H9 (cell line): ENCODE measurements around the gene CYLC1. TPM values are rescaled to one million over a fixed set of nuclear protein-coding genes. Genes with fewer than 3 reads are reported as not detected.
A peak's percentile ranks its signal among the peaks of the same experiment; 100 is the strongest.

Experiments used
- DNase-seq: peaks from one replicate; pipeline ENCODE4 v3.0.0-alpha.2; 2017
- H2AFZ ChIP-seq: one replicate; pipeline ENCODE4 v1.6.1; 2013; ENCODE audit warnings: mild to moderate bottlenecking, low read length, control low read depth, moderate library complexity
- H2AK5ac ChIP-seq: 2 replicates; pipeline ENCODE4 v1.6.1; 2013; ENCODE audit warnings: low read length, control low read depth, mixed read lengths; ENCODE audit not compliant: insufficient read length
- H2BK120ac ChIP-seq: one replicate; pipeline ENCODE4 v1.6.1; 2013; ENCODE audit warnings: low read depth, mild to moderate bottlenecking, low read length, control low read depth, inconsistent platforms; ENCODE audit not compliant: poor library complexity, severe bottlenecking
- H2BK12ac ChIP-seq: 2 replicates; pipeline ENCODE4 v1.6.1; 2013; ENCODE audit warnings: low read length, control low read depth, mixed read lengths, low read depth; ENCODE audit not compliant: insufficient read length
- H2BK15ac ChIP-seq: 2 replicates; pipeline ENCODE4 v1.6.1; 2013; ENCODE audit warnings: low read depth, low read length, control low read depth
- H2BK20ac ChIP-seq: one replicate; pipeline ENCODE4 v1.6.1; 2013; ENCODE audit warnings: low read depth, mild to moderate bottlenecking, low read length, control low read depth, inconsistent platforms; ENCODE audit not compliant: poor library complexity, severe bottlenecking
- H2BK5ac ChIP-seq: 2 replicates; pipeline ENCODE4 v1.6.1; 2013; ENCODE audit warnings: low read length, control low read depth, mixed read lengths; ENCODE audit not compliant: insufficient read length
- H3K14ac ChIP-seq: 2 replicates; pipeline ENCODE4 v1.6.1; 2013; ENCODE audit warnings: low read length, control low read depth; ENCODE audit not compliant: insufficient read depth
- H3K18ac ChIP-seq: 2 replicates; pipeline ENCODE4 v1.6.1; 2013; ENCODE audit warnings: low read depth, mild to moderate bottlenecking, mixed read lengths, low read length, control low read depth; ENCODE audit not compliant: insufficient read length
- H3K23ac ChIP-seq: 2 replicates; pipeline ENCODE4 v1.6.1; 2013; ENCODE audit warnings: low read length, control low read depth, mixed read lengths, low read depth; ENCODE audit not compliant: insufficient read length
- H3K23me2 ChIP-seq: 2 replicates; pipeline ENCODE4 v1.6.1; 2013; ENCODE audit warnings: low read depth, mild to moderate bottlenecking, mixed read lengths, low read length, control low read depth; ENCODE audit not compliant: insufficient read length, poor library complexity, severe bottlenecking
- H3K27ac ChIP-seq: 2 replicates; pipeline ENCODE4 v1.5.1; 2013; ENCODE audit warnings: low read length, control low read depth, mixed read lengths, low read depth; ENCODE audit not compliant: insufficient read length
- H3K27me3 ChIP-seq: 2 replicates; pipeline ENCODE4 v1.6.1; 2013; ENCODE audit warnings: low read length, control low read depth, inconsistent platforms; ENCODE audit not compliant: insufficient read depth
- H3K4ac ChIP-seq: 2 replicates; pipeline ENCODE4 v1.6.1; 2013; ENCODE audit warnings: low read depth, mild to moderate bottlenecking, control low read depth, inconsistent platforms, low read length, moderate library complexity
- H3K4me1 ChIP-seq: 2 replicates; pipeline ENCODE4 v1.6.1; 2013; ENCODE audit warnings: low read length, control low read depth, inconsistent platforms; ENCODE audit not compliant: insufficient read depth
- H3K4me2 ChIP-seq: 2 replicates; pipeline ENCODE4 v1.6.1; 2013; ENCODE audit warnings: low read length, control low read depth, mixed read lengths; ENCODE audit not compliant: insufficient read length, insufficient read depth
- H3K56ac ChIP-seq: 2 replicates; pipeline ENCODE4 v1.6.1; 2013; ENCODE audit warnings: low read depth, mild to moderate bottlenecking, mixed read lengths, low read length, control low read depth; ENCODE audit not compliant: insufficient read length
- H3K79me1 ChIP-seq: 2 replicates; pipeline ENCODE4 v1.6.1; 2013; ENCODE audit warnings: low read depth, mild to moderate bottlenecking, moderate library complexity, low read length, control low read depth, inconsistent platforms; ENCODE audit not compliant: insufficient read depth, poor library complexity, severe bottlenecking
- H3K79me2 ChIP-seq: 2 replicates; pipeline ENCODE4 v1.6.1; 2013; ENCODE audit warnings: low read length, control low read depth, inconsistent platforms; ENCODE audit not compliant: insufficient read depth
- H3K9ac ChIP-seq: 2 replicates; pipeline ENCODE4 v1.6.1; 2013; ENCODE audit warnings: low read length, control low read depth, mixed read lengths; ENCODE audit not compliant: insufficient read length; ENCODE audit errors: extremely low read depth
- H3K9me3 ChIP-seq: one replicate; pipeline ENCODE4 v1.6.1; 2013; ENCODE audit warnings: low read depth, low read length, inconsistent platforms; ENCODE audit not compliant: control insufficient read depth
- H3T11ph ChIP-seq: one replicate; pipeline ENCODE4 v1.6.1; 2013; ENCODE audit warnings: mild to moderate bottlenecking, low read length, control low read depth, inconsistent platforms
- H4K20me1 ChIP-seq: one replicate; pipeline ENCODE4 v1.6.1; 2013; ENCODE audit not compliant: control insufficient read depth, insufficient read length, insufficient read depth
- H4K5ac ChIP-seq: 2 replicates; pipeline ENCODE4 v1.6.1; 2013; ENCODE audit warnings: low read depth, mild to moderate bottlenecking, mixed read lengths, low read length, control low read depth; ENCODE audit not compliant: insufficient read length
- H4K8ac ChIP-seq: replicated peaks from 2 replicates; pipeline ENCODE4 v1.6.1; 2013; ENCODE audit warnings: low read length, control low read depth, mixed read lengths, low read depth; ENCODE audit not compliant: insufficient read length
- H4K91ac ChIP-seq: 2 replicates; pipeline ENCODE4 v1.6.1; 2013; ENCODE audit warnings: low read depth, mild to moderate bottlenecking, moderate library complexity, mixed read lengths, low read length, control low read depth; ENCODE audit not compliant: insufficient read length
- H3K27ac Mint-ChIP-seq, 3 experiments: 2 replicates in 2 of 3; 3 replicates in 1 of 3; pipeline ENCODE4 v1.8.0; 2020 to 2021; ENCODE audit warnings: mixed read lengths in 3 of 3, mild to moderate bottlenecking in 1 of 3, moderate library complexity in 1 of 3
- H3K27me3 Mint-ChIP-seq: 2 replicates; pipeline ENCODE4 v1.8.0; 2021; ENCODE audit warnings: low read depth, mild to moderate bottlenecking, moderate library complexity, mixed read lengths
- H3K36me3 Mint-ChIP-seq, 3 experiments: 2 replicates in 2 of 3; 3 replicates in 1 of 3; pipeline ENCODE4 v1.8.0; 2020 to 2021; ENCODE audit warnings: low read depth in 3 of 3, mixed read lengths in 3 of 3; ENCODE audit not compliant: insufficient read depth in 1 of 3
- H3K4me1 Mint-ChIP-seq, 2 experiments: 2 replicates each; pipeline ENCODE4 v1.8.0; 2020; ENCODE audit warnings: mixed read lengths in 2 of 2
- H3K4me3 Mint-ChIP-seq, 2 experiments: 2 replicates in 1 of 2; 3 replicates in 1 of 2; pipeline ENCODE4 v1.8.0; 2020 to 2021; ENCODE audit warnings: mild to moderate bottlenecking in 2 of 2, mixed read lengths in 2 of 2, moderate library complexity in 1 of 2
- H3K9me3 Mint-ChIP-seq, 2 experiments: 2 replicates in 1 of 2; 3 replicates in 1 of 2; pipeline ENCODE4 v1.8.0; 2020; ENCODE audit warnings: mild to moderate bottlenecking in 2 of 2, mixed read lengths in 2 of 2, moderate library complexity in 1 of 2
- WGBS: extraction: QIAGEN DNeasy Blood & Tissue Kit; methylation state at CpG from one replicate; pipeline ENCODE4 v1.1.7; 2013; ENCODE audit warnings: missing lambda C conversion rate, low lambda C conversion rate, mixed read lengths; ENCODE audit not compliant: insufficient read length; ENCODE audit errors: extremely low coverage; 5-methylcytosine and 5-hydroxymethylcytosine counted together
- total RNA-seq: library from RNA; stranded (reverse); gene quantifications from 2 replicates; pipeline ENCODE4 v1.2.1, GENCODE V29; 2021
- TF ChIP-seq, protein P1 (sequence below): fragments of 200-600 bp; sonication (generic); conservative IDR thresholded peaks from 3 replicates; pipeline ENCODE4 v1.8.0; 2021; ENCODE audit warnings: antibody characterized with exemption, mild to moderate bottlenecking

CYLC1 gene
- total RNA-seq, 1 experiment from 2014 or later: not detected

DNA sequence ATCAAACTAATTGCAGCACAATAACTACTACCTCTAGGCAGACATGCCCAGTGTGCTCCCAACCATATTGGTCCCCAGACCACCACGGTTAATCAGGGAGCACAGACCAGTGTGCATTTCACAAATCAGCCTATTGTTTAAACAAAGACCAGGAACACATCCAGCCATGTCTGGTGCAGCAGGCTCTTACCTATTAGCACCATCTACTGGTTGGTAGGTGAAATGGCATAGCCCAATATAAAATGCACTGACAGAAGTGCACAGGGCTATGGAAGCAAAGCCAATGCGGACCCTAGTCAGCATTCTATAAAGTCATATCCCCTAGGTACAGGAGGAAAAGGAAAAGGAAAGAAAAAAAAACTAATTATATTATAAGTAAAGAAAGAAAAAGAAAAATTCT is 15.5 kb upstream of the CYLC1 start:
- no peaks in the 10 kb centered on the region for H3K23me2 ChIP-seq
- H4K20me1 ChIP-seq: no peaks in the 10 kb centered on the region
- no peaks in the 10 kb centered on the region for H3K27me3 ChIP-seq
- H3K4me2 ChIP-seq: no peak overlapping the region
- H2BK12ac ChIP-seq: no peak overlapping the region
- no peak overlapping the region for H3K18ac ChIP-seq
- H3K4me1 Mint-ChIP-seq: no peaks in the 10 kb centered on the region
- H3K9me3 ChIP-seq: no peaks in the 10 kb centered on the region
- H3K9ac ChIP-seq: no peak overlapping the region
- H3K56ac ChIP-seq: no peak overlapping the region
- H3T11ph ChIP-seq: no peak overlapping the region
- no peak overlapping the region for H3K27ac Mint-ChIP-seq
- no peak overlapping the region for H2BK20ac ChIP-seq
- no CpG with 5 or more reads among the region's 2 CpGs for WGBS
- H3K27ac ChIP-seq: no peak overlapping the region
- peaks cover 0 to 4% (median 0%) of the 10 kb centered on the region in 3 experiments; a peak in 2 of 7 replicates for H3K36me3 Mint-ChIP-seq
- no peaks in the 10 kb centered on the region for H3K79me1 ChIP-seq
- no peak overlapping the region for H4K91ac ChIP-seq
- no peak overlapping the region for H4K8ac ChIP-seq
- no peaks in the 10 kb centered on the region for H3K79me2 ChIP-seq
- peaks cover 48 to 57% of the 10 kb centered on the region in 2 experiments for H3K9me3 Mint-ChIP-seq
- TF ChIP-seq, protein P1, sequence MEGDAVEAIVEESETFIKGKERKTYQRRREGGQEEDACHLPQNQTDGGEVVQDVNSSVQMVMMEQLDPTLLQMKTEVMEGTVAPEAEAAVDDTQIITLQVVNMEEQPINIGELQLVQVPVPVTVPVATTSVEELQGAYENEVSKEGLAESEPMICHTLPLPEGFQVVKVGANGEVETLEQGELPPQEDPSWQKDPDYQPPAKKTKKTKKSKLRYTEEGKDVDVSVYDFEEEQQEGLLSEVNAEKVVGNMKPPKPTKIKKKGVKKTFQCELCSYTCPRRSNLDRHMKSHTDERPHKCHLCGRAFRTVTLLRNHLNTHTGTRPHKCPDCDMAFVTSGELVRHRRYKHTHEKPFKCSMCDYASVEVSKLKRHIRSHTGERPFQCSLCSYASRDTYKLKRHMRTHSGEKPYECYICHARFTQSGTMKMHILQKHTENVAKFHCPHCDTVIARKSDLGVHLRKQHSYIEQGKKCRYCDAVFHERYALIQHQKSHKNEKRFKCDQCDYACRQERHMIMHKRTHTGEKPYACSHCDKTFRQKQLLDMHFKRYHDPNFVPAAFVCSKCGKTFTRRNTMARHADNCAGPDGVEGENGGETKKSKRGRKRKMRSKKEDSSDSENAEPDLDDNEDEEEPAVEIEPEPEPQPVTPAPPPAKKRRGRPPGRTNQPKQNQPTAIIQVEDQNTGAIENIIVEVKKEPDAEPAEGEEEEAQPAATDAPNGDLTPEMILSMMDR: peak; percentile 78
- no peak overlapping the region for H2BK15ac ChIP-seq
- no peak overlapping the region for H4K5ac ChIP-seq
- no peak overlapping the region for H2AFZ ChIP-seq
- H3K27me3 Mint-ChIP-seq: no peaks in the 10 kb centered on the region
- H3K4me3 Mint-ChIP-seq: no peak overlapping the region
- H2AK5ac ChIP-seq: no peak overlapping the region
- no peak overlapping the region for H3K4ac ChIP-seq
- no peaks in the 10 kb centered on the region for H3K4me1 ChIP-seq
- H2BK120ac ChIP-seq: no peak overlapping the region
- no peak overlapping the region for H2BK5ac ChIP-seq
- no peak overlapping the region for H3K14ac ChIP-seq
- no peak for DNase-seq
- no peak overlapping the region for H3K23ac ChIP-seq
